ENCODE measurements around the gene ERC2.

Gene ERC2

DNA sequence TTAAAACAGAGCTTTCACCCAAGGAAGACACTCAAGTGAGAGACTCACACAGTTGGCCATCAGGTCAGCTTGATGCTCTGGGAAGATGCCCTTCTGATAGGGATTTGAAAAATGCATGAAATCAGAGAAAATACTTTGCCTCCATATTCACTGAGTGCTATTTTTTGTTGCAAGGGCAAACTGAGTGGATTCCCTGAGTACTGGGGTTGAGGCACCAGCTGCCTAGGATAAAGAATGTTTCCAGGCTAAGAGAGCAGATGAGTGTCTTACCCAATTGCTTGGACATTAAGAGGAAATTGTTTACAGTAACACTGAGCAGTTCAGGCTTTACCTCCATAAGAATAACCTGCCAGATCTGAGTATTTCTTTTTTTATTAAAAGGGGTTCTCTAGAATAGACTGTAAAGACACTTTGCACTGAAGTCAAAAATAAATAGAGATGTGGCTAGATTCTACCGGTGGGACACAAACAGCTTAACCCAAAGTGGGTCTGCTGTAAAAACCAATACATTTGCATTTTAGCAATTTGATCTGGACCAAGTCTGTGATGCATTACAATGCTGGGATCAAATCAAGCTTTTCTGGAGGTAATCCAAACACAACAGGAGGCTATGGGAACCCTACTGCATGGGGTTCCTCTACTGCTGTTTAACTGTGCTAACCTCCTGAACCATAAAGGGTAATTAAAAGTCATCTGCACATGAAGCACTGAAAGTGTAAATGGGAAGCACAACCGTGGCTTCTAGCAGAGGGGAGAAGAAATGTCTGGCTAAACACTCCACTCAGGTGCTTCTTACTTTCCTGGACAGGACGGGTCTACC, 742.4 kb downstream of the ERC2 start:
- no peak for DNase-seq (ENCODE audit: low spot score in 2 of 2)
- Mint-ChIP-seq H3K36me3 (no peaks in the 10 kb centered on the region), H3K4me1 (no peaks in the 10 kb centered on the region), H3K9me3 (peaks cover 12% of the 10 kb centered on the region), H3K27ac (no peak overlapping the region), H3K4me3 (no peak overlapping the region)
- ATAC-seq, result no peak

DNA sequence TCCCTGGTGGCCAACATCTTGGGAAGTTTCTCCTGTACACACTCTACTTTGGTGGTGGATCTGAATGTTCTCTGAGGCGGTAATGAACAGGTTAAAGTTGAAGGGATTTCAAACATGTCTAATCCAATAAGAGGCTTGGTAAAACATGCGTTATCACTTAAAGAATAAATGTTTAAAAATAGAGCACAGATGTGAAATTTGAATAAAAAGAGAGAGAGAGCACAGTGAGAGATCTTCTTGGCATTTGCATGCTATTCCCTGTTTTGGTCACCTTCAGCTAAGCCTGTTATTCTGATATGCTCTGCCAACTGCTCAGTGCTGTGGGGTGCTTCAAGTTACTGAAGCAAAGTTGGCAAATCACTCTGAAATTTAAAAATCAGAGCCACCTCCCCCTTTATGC, 743.4 kb downstream of the ERC2 start:
- Mint-ChIP-seq H3K9me3 (peaks cover 12% of the 10 kb centered on the region), H3K4me1 (no peaks in the 10 kb centered on the region), H3K36me3 (no peaks in the 10 kb centered on the region), H3K27ac (no peak overlapping the region), H3K4me3 (no peak overlapping the region)
- no peak for DNase-seq (ENCODE audit: low spot score in 2 of 2)
- no peak for ATAC-seq

DNA sequence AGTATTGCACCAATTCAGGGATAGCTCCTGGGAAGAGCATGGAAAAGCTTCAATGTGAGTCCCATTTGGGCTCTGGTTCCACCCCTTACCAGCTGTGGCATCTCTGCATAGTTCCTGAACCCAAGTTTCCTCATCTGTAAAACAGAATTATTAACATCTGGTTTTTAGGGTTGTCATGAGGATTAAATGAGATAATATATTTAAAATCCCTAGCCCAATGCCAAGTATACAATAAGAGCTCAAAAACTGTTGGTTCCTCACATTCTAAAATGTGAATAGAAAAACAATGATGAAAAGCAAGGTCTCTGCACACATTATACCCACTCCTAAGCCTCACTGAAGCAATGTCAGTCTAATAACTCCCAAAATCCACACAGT, 743.9 kb downstream of the ERC2 start:
- no peak overlapping the region for H3K27ac Mint-ChIP-seq
- H3K4me3 Mint-ChIP-seq, result no peak overlapping the region
- peaks cover 11% of the 10 kb centered on the region for H3K9me3 Mint-ChIP-seq
- ATAC-seq, result no peak
- H3K4me1 Mint-ChIP-seq, result no peaks in the 10 kb centered on the region
- no peaks in the 10 kb centered on the region for H3K36me3 Mint-ChIP-seq
- no peak for DNase-seq (ENCODE audit: low spot score in 2 of 2)

DNA sequence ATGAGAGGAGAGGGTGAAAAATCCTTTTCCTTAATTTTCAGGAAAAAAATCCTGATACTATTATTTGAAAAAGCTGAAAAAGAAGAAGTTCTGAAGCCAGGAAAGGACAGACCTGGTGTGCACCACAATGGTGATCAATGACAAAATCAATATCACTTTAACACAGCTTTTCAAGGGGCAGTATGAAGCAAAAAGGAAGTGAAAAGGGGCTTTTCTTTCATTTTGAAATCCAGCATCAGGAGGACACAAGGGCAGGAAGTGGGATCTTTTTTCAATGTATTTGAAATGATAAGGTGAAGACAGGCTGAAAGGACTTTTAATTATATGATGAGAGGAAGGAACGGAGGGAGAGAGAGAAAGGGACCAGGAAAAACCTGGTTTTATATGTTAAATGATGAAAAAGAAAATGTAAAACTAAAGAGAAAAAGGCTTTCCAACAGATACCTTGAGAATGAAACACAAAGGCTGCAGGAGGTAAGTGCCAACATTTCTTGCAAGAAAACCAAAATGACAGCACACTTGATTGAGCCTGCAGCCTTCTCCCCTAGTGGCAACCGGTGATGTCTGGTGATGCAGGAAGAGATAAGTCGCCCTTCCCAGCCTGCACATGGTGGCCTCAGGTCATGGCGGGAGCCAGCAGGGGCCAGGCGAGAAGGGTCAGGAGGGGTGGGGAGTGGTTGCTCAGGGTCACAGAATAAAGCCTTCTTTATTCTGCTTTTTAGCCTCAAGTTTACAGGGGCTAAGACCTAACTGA, 744.4 kb downstream of the ERC2 start:
- ATAC-seq (no peak), DNase-seq (ENCODE audit: low spot score in 2 of 2) (no peak)
- no peak overlapping the region for H3K27ac Mint-ChIP-seq
- H3K9me3 Mint-ChIP-seq, result peaks cover 7% of the 10 kb centered on the region
- no peak overlapping the region for H3K4me3 Mint-ChIP-seq
- no peaks in the 10 kb centered on the region for H3K36me3 Mint-ChIP-seq
- no peaks in the 10 kb centered on the region for H3K4me1 Mint-ChIP-seq

DNA sequence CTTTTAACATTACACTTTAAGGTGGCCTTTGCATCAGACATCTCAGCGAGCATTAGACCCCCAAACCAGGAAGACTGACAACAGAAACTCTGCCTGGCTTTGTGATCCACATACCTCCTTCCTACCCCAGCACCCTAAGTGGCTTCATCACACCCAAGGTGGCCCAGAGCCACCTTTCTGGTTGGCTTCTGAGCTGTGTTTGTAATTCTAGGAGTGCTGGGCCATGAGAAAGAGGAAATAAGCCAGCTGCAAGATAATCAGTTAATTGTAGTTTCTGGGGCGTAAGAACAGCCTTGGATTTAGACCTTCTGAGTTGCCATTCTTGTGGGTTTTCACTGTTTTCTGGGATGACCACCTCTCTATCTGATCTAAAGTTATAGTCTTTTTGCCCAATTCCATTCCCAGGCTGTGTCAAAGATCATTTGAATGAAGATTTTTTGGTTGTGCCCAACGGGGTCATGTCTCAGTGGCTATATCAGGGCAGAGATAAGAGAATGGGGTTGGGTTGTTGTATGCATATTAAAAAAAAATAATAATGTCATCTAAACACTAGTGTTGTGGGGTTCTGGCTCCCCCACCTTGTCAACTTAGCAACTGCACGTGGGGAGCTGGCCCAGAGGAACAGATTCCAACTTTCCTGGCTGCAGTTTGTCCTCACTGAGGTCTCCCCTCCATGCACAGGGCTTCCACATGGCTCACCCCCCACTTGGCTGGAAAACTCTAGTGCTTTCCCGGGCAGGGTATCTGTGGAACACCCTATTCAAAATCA, 746.4 kb downstream of the ERC2 start:
- Mint-ChIP-seq H3K27ac (no peak overlapping the region), H3K4me3 (no peak overlapping the region), H3K36me3 (no peaks in the 10 kb centered on the region), H3K4me1 (no peaks in the 10 kb centered on the region), H3K9me3 (peaks cover 7% of the 10 kb centered on the region)
- DNase-seq (ENCODE audit: low spot score in 2 of 2) (no peak), ATAC-seq (no peak)

DNA sequence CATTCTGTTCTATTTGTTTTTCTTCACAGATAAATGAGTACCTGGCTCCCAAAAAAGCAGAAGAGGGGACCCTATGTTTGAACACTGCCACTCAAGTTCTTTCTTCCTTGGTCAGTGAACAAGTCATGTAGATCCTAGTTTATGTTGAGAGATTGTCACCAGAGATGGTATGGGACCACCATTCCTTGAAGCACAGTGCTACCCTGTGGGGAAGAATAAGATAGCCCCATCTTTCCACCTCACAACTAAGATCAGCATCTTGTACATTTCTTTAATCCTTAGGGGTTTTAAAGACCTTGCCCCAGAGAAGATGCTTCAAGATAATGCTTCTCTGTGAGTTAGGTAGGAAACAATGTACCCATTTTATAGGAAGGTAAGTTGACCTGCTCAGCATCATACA, 747.7 kb downstream of the ERC2 start:
- no peak for DNase-seq (ENCODE audit: low spot score in 2 of 2)
- peaks cover 7% of the 10 kb centered on the region for H3K9me3 Mint-ChIP-seq
- no peak overlapping the region for H3K27ac Mint-ChIP-seq
- H3K4me3 Mint-ChIP-seq, result no peak overlapping the region
- ATAC-seq, result no peak
- no peaks in the 10 kb centered on the region for H3K36me3 Mint-ChIP-seq
- no peaks in the 10 kb centered on the region for H3K4me1 Mint-ChIP-seq

DNA sequence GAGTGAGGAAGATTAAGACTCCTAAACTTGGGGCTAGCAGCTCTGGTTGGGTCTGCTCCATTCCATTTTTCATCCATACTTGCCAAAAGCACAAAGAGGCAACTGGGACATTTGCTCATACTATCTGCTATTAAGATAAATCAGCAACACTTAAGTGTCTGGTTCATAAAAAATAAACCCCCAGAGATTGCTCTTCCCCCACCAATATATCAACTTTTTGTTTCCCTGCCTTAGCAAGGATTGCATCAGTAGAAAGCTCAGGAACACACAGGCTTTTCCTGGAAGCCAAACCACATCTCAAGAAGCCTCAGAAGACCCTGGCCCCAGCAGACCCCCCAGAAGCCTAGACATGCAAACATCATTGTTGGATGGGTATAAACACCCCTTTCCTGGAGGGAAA, 748.8 kb downstream of the ERC2 start:
- Mint-ChIP-seq H3K9me3 (peaks cover 7% of the 10 kb centered on the region), H3K4me3 (no peak overlapping the region), H3K36me3 (no peaks in the 10 kb centered on the region), H3K27ac (no peak overlapping the region), H3K4me1 (no peaks in the 10 kb centered on the region)
- DNase-seq (ENCODE audit: low spot score in 2 of 2) (no peak), ATAC-seq (no peak)

DNA sequence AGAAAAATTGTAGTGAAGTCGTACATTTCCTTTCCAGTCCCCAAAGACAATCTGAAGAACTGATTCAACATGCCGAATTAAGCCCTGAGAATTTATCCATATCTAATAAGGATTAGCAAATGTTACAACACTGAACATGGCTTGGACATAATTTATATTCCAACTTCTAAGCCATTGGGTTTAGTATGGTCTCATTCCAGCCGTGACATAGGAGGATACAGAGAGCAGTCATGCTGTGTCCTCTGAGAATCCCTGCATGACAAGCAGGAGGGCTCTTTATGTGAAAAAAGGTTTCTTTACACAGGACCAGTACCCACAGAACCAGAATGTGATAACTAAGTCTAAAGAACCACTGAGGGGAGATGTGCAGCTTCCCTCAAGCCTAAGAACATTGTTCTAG, 749.3 kb downstream of the ERC2 start:
- ATAC-seq, result no peak
- Mint-ChIP-seq H3K9me3 (peaks cover 7% of the 10 kb centered on the region), H3K4me1 (no peaks in the 10 kb centered on the region), H3K36me3 (no peaks in the 10 kb centered on the region), H3K27ac (no peak overlapping the region), H3K4me3 (no peak overlapping the region)
- DNase-seq (ENCODE audit: low spot score in 2 of 2), result no peak

DNA sequence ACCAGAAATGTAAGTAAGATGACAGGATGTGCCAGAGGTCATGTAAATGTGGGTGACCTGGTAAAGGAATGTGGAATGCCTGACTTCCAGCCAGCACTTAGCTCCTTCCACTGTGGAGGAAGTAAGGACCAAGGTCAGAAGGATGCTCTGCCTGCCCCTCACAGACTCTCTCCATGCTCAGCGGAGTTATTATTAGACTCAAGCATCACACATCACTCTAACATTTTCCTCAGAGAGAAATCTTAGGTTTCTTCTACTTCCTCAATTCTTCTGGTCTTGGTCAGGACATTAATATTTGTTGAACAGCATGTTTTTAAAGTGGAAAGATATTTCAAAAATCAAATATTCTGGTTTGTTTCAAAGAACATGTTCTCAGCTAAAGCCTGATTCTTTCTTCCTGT, 749.7 kb downstream of the ERC2 start:
- DNase-seq (ENCODE audit: low spot score in 2 of 2), result no peak
- Mint-ChIP-seq H3K4me3 (no peak overlapping the region), H3K9me3 (peaks cover 3% of the 10 kb centered on the region), H3K27ac (no peak overlapping the region), H3K4me1 (no peaks in the 10 kb centered on the region), H3K36me3 (no peaks in the 10 kb centered on the region)
- no peak for ATAC-seq

DNA sequence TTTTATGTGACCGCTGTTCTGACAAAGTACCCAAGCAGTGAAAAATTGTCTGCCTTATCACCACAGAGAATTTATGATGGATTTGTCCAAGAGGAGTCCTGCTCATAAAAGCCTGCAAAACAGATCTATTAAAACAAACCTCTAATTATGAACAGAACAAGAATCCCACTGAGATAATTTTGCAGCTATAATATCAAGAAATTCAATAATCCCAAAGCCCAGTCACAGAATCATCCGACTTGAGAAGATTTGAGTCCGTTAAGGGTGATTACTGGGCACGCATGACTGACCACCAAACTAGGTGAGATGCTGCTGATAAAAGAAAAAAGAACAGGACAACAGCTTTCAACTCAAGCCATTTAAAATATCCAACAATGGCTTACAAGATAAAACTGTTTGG, 750.2 kb downstream of the ERC2 start:
- no peaks in the 10 kb centered on the region for H3K4me1 Mint-ChIP-seq
- no peak for DNase-seq (ENCODE audit: low spot score in 2 of 2)
- H3K27ac Mint-ChIP-seq, result no peak overlapping the region
- no peak for ATAC-seq
- H3K4me3 Mint-ChIP-seq, result no peak overlapping the region
- no peaks in the 10 kb centered on the region for H3K36me3 Mint-ChIP-seq
- H3K9me3 Mint-ChIP-seq, result no peaks in the 10 kb centered on the region

DNA sequence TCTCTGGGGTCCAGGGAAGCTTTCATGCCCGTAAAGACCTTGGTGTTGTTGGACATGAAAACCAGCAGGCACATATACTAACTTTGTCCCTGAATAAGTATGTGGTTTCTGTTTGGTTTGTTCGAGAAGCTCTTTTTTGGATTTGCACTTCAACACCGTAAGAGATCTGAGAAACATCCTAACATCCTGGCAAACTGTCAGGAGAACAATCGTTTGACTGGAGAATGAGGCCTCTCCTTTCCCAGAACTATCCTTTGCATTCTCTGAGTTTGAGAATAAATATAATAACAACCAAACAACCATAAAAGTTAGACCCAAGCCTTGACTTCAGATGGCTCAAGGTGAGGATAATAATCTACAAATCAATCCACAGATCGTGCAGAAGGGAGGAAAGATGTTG, 750.8 kb downstream of the ERC2 start:
- no peak overlapping the region for H3K27ac Mint-ChIP-seq
- ATAC-seq, result no peak
- H3K4me3 Mint-ChIP-seq, result no peak overlapping the region
- no peaks in the 10 kb centered on the region for H3K36me3 Mint-ChIP-seq
- DNase-seq (ENCODE audit: low spot score in 2 of 2), result no peak
- H3K9me3 Mint-ChIP-seq, result no peaks in the 10 kb centered on the region
- no peaks in the 10 kb centered on the region for H3K4me1 Mint-ChIP-seq

DNA sequence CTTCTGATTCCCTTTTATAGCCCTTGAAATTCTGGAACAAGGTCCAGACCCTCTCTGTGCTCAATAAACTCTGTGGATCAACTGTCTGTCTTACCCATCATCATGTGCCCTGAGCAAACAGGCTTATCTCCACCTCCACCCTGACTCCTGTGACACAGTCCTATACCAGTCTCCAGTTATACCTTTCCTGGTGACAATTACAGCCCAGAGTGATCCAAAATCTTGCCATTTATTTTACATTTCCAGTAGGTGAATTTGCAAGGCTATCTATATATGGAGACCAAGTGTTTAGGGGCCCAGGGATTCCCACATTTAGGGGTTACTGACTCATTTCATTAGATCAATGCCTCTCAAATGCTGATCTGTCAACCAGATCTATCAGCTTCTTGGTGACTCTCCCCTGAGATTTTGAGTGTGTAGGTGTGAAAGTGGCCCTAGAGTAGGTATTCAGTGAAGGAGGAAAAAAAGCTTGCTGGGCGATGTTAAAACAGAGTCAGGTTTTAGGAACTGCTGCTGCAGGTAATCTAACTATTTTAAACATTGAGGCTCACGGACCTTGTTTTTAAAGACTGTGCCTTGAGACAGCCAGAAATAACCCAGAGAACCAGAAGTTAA, 751.5 kb downstream of the ERC2 start:
- H3K4me3 Mint-ChIP-seq, result no peak overlapping the region

DNA sequence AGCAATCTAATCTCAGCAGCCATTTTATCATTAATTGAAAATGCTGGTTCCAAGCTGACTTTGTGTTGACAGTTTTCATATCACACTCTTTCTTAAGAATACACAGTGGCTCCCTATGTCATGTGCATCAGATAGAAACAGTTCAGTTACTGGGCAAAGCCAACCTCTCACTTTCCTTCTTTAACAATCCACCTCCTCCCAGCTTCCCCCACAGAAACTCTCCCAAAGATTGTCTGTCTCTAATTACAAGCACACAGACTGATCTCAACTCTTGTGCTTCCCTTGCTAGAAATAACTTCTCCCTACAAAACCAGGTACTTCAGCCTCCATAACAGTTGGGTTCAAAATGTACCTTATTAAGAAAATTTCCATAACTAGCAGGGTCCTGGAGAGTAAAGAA, 752.2 kb downstream of the ERC2 start:
- Mint-ChIP-seq H3K4me3 (no peak overlapping the region), H3K4me1 (no peaks in the 10 kb centered on the region), H3K9me3 (no peaks in the 10 kb centered on the region), H3K36me3 (no peaks in the 10 kb centered on the region), H3K27ac (no peak overlapping the region)
- no peak for DNase-seq (ENCODE audit: low spot score in 2 of 2)
- no peak for ATAC-seq

More for the DNA sequence above, 751.5 kb downstream of the ERC2 start:
- ATAC-seq, result no peak
- no peaks in the 10 kb centered on the region for H3K36me3 Mint-ChIP-seq
- no peaks in the 10 kb centered on the region for H3K9me3 Mint-ChIP-seq
- no peak for DNase-seq (ENCODE audit: low spot score in 2 of 2)
- no peak overlapping the region for H3K27ac Mint-ChIP-seq
- no peaks in the 10 kb centered on the region for H3K4me1 Mint-ChIP-seq

DNA sequence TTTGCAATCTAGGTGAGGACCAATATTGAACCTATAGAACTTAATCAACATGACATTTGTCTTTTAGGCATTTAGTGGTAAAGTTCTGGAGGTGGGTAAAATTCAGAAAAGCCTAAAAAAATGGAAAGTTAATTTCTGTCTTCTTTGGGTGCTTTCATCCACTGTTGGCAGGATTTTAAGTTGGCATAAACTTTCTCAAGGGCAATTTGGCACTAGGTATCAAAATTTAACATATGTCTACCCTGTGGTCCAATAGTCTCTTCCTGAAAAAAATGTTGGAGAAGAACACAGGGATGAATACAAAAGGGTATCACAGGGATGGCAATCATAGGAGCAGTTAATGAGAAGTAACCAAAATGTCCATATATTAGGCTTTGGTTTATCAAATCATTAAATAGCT, 754.2 kb downstream of the ERC2 start:
- no peak for ATAC-seq
- H3K9me3 Mint-ChIP-seq, result no peaks in the 10 kb centered on the region
- no peaks in the 10 kb centered on the region for H3K4me1 Mint-ChIP-seq
- no peak overlapping the region for H3K27ac Mint-ChIP-seq
- no peak for DNase-seq (ENCODE audit: low spot score in 2 of 2)
- H3K36me3 Mint-ChIP-seq, result no peaks in the 10 kb centered on the region
- H3K4me3 Mint-ChIP-seq, result no peak overlapping the region

DNA sequence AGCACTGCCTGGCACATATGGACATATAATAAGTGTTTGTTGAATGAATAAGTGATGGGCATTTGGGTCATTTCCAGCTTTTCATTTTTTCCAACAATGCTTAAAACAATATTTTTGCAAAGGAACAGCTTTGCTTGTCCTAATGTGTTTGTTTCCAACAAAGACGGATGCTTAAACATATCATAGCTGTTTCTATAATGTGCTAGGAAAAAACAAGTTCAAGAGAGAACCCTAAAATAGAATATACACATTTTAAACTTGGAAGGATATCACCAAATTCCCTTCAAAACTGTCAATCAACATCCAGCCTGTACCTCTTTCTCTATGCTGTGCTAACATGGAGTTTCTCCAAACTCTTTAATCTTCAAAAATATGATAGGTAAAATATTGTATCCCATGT, 756.6 kb downstream of the ERC2 start:
- Mint-ChIP-seq H3K4me1 (no peaks in the 10 kb centered on the region), H3K36me3 (no peaks in the 10 kb centered on the region), H3K27ac (no peak overlapping the region), H3K4me3 (no peak overlapping the region), H3K9me3 (peaks cover 4% of the 10 kb centered on the region)
- ATAC-seq (no peak), DNase-seq (ENCODE audit: low spot score in 2 of 2) (no peak)

Measured in stimulated activated effector memory CD8-positive, alpha-beta T cell treated with anti-CD3 and anti-CD28 coated beads, Interleukin-12 subunit alpha, Interleukin-12 subunit beta, amount 100 ng/mL, for 72 hours (primary cell).